Measurements from ENCODE around the gene EREG. TPM values are rescaled to one million over a fixed set of nuclear protein-coding genes. Genes with fewer than 3 reads are reported as not detected.

The EREG gene
- total RNA-seq, 3 donors from 2014 or later: 0.80 to 7.6 (median 3.3) TPM

DNA sequence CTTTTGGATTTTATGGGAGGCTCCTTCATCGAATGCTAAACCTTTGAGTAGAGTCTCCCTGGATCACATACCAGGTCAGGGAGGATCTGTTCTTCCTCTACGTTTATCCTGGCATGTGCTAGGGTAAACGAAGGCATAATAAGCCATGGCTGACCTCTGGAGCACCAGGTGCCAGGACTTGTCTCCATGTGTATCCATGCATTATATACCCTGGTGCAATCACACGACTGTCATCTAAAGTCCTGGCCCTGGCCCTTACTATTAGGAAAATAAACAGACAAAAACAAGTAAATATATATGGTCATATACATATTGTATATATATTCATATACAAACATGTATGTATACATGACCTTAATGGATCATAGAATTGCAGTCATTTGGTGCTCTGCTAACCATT, 21.2 kb downstream of the EREG start:
- no peaks in the 10 kb centered on the region for H3K27me3 ChIP-seq
- no peak overlapping the region for H3K27ac ChIP-seq
- no peak overlapping the region for H3K4me3 ChIP-seq
- H3K9me3 ChIP-seq: no peaks in the 10 kb centered on the region
- DNase-seq (ENCODE audit: low spot score in 2 of 2): no peak
- H3K36me3 ChIP-seq: no peaks in the 10 kb centered on the region
- intact Hi-C loops (cut with DNase I; ENCODE audit: low total_unique reads): no loop called here
- TF ChIP-seq POLR2A (IDR thresholded peaks at IDR 0.05) (no peak), POLR2AphosphoS5 (IDR thresholded peaks at IDR 0.05) (no peak)
- TF ChIP-seq, protein P1, sequence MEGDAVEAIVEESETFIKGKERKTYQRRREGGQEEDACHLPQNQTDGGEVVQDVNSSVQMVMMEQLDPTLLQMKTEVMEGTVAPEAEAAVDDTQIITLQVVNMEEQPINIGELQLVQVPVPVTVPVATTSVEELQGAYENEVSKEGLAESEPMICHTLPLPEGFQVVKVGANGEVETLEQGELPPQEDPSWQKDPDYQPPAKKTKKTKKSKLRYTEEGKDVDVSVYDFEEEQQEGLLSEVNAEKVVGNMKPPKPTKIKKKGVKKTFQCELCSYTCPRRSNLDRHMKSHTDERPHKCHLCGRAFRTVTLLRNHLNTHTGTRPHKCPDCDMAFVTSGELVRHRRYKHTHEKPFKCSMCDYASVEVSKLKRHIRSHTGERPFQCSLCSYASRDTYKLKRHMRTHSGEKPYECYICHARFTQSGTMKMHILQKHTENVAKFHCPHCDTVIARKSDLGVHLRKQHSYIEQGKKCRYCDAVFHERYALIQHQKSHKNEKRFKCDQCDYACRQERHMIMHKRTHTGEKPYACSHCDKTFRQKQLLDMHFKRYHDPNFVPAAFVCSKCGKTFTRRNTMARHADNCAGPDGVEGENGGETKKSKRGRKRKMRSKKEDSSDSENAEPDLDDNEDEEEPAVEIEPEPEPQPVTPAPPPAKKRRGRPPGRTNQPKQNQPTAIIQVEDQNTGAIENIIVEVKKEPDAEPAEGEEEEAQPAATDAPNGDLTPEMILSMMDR (IDR thresholded peaks at IDR 0.05): no peak
- no peaks in the 10 kb centered on the region for H3K4me1 ChIP-seq

DNA sequence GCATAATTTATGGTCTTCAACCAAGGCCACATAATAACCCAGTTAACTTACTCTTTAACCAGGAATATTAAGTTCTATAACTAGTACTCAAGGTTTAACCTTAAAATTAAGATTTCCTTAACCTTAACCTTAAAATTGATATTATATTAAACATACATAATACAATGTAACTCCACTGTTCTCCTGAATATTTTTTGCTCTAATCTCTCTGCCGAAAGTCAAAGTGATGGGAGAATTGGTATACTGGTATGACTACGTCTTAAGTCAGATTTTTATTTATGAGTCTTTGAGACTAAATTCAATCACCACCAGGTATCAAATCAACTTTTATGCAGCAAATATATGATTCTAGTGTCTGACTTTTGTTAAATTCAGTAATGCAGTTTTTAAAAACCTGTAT, 22.8 kb downstream of the EREG start:
- DNase-seq (ENCODE audit: low spot score in 2 of 2): no peak
- Histone ChIP-seq H3K9me3 (no peaks in the 10 kb centered on the region), H3K27ac (no peak overlapping the region), H3K36me3 (no peaks in the 10 kb centered on the region), H3K4me1 (no peaks in the 10 kb centered on the region), H3K4me3 (no peak overlapping the region), H3K27me3 (no peaks in the 10 kb centered on the region)
- TF ChIP-seq, protein P1 (IDR thresholded peaks at IDR 0.05): no peak
- no peak for TF ChIP-seq POLR2A (IDR thresholded peaks at IDR 0.05)
- no peak for TF ChIP-seq POLR2AphosphoS5 (IDR thresholded peaks at IDR 0.05)
- intact Hi-C loops (cut with DNase I; ENCODE audit: low total_unique reads): no loop called here

GRCh38 chr4:74389494-74389893, 24.5 kb downstream of the EREG start:
- DNase-seq (ENCODE audit: low spot score in 2 of 2): no peak
- H3K36me3 ChIP-seq: no peaks in the 10 kb centered on the region
- TF ChIP-seq POLR2A (IDR thresholded peaks at IDR 0.05): no peak
- TF ChIP-seq, protein P1 (IDR thresholded peaks at IDR 0.05): no peak
- TF ChIP-seq POLR2AphosphoS5 (IDR thresholded peaks at IDR 0.05): no peak
- no peaks in the 10 kb centered on the region for H3K27me3 ChIP-seq
- no peaks in the 10 kb centered on the region for H3K4me1 ChIP-seq
- intact Hi-C loops (cut with DNase I; ENCODE audit: low total_unique reads): no loop called here
- H3K9me3 ChIP-seq: no peaks in the 10 kb centered on the region
- H3K4me3 ChIP-seq: no peak overlapping the region
- H3K27ac ChIP-seq: no peak overlapping the region

GRCh38 chr4:74390677-74391076, 25.7 kb downstream of the EREG start:
- DNase-seq (ENCODE audit: low spot score in 2 of 2): no peak
- H3K9me3 ChIP-seq: no peaks in the 10 kb centered on the region
- TF ChIP-seq POLR2A (IDR thresholded peaks at IDR 0.05): no peak
- TF ChIP-seq POLR2AphosphoS5 (IDR thresholded peaks at IDR 0.05): no peak
- TF ChIP-seq, protein P1 (IDR thresholded peaks at IDR 0.05): no peak
- no peaks in the 10 kb centered on the region for H3K36me3 ChIP-seq
- intact Hi-C loops (cut with DNase I; ENCODE audit: low total_unique reads): no loop called here
- H3K4me3 ChIP-seq: no peak overlapping the region
- H3K27me3 ChIP-seq: no peaks in the 10 kb centered on the region
- no peaks in the 10 kb centered on the region for H3K4me1 ChIP-seq
- H3K27ac ChIP-seq: no peak overlapping the region

GRCh38 chr4:74391346-74391745, 26.4 kb downstream of the EREG start:
- Histone ChIP-seq H3K9me3 (no peaks in the 10 kb centered on the region), H3K36me3 (no peaks in the 10 kb centered on the region), H3K4me3 (no peak overlapping the region), H3K27me3 (no peaks in the 10 kb centered on the region), H3K27ac (no peak overlapping the region), H3K4me1 (no peaks in the 10 kb centered on the region)
- intact Hi-C loops (cut with DNase I; ENCODE audit: low total_unique reads): no loop called here
- no peak for TF ChIP-seq POLR2A (IDR thresholded peaks at IDR 0.05)
- no peak for TF ChIP-seq POLR2AphosphoS5 (IDR thresholded peaks at IDR 0.05)
- TF ChIP-seq, protein P1 (IDR thresholded peaks at IDR 0.05): no peak
- no peak for DNase-seq (ENCODE audit: low spot score in 2 of 2)
